Stomach (tissue), 4 donors: ENCODE measurements around the gene M1AP.

Experiments
- EP300 ChIP-seq: sonication (generic); formaldehyde crosslinking; IDR thresholded peaks from one replicate; pipeline ENCODE4 v1.6.1; 2017; ENCODE audit warnings: antibody characterized with exemption
- POLR2A ChIP-seq, 4 donors: fragments of 450-650 bp; IDR thresholded peaks; one replicate each; pipeline ENCODE4 v1.6.1; 2016; ENCODE audit warnings: antibody characterized with exemption in 4 of 4, control low read depth in 2 of 4, mild to moderate bottlenecking in 1 of 4, moderate library complexity in 1 of 4
- POLR2AphosphoS5 ChIP-seq, 3 donors: sonication (generic); formaldehyde crosslinking; IDR thresholded peaks; one replicate each; pipeline ENCODE4 v1.6.1; 2016; ENCODE audit warnings: antibody characterized with exemption in 3 of 3
- TF ChIP-seq, protein P1 (sequence below), 7 experiments: fragments of 450-650 bp in 4 of 7; fragments of 200-600 bp in 3 of 7; sonication (generic) in 3 of 7; IDR thresholded peaks; one replicate each; pipeline ENCODE4 v1.5.1; 2016 to 2019; ENCODE audit warnings: antibody characterized with exemption in 7 of 7, control low read depth in 2 of 7, mild to moderate bottlenecking in 1 of 7

DNA sequence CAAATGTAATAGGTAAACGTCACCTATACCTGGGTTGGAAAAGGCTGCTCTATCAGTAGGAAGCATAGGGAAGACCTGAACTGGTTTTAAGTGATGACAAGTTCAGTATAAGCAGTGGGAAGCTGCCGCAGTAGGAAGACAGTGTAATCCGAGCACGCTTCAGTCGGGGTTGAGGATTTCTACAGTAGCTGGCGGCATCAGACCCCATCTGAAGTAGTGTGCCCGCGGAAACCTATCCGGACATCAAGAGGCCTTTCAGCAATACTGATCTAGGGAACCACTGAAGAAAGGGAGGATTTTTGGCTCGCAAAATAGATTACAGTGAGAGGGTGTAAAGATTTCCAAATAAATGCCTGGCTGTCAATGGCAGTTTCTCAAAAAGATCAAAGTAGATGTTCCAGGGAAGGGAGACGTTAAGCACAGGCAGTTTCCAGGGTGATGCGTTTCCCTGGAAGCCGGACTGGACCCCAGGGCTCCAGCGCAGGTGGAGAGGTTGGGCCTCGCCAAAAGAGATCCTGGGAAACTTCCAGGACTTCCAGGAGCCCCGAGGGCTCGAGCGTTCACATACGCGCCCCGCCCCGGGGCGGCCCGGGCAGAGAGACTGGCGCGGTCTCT is 99.7 kb downstream of the M1AP start:
- TF ChIP-seq, protein P1, sequence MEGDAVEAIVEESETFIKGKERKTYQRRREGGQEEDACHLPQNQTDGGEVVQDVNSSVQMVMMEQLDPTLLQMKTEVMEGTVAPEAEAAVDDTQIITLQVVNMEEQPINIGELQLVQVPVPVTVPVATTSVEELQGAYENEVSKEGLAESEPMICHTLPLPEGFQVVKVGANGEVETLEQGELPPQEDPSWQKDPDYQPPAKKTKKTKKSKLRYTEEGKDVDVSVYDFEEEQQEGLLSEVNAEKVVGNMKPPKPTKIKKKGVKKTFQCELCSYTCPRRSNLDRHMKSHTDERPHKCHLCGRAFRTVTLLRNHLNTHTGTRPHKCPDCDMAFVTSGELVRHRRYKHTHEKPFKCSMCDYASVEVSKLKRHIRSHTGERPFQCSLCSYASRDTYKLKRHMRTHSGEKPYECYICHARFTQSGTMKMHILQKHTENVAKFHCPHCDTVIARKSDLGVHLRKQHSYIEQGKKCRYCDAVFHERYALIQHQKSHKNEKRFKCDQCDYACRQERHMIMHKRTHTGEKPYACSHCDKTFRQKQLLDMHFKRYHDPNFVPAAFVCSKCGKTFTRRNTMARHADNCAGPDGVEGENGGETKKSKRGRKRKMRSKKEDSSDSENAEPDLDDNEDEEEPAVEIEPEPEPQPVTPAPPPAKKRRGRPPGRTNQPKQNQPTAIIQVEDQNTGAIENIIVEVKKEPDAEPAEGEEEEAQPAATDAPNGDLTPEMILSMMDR (IDR thresholded peaks at IDR 0.05), result no peak
- TF ChIP-seq POLR2AphosphoS5 (IDR thresholded peaks at IDR 0.05) (no peak), EP300 (no peak), POLR2A (IDR thresholded peaks at IDR 0.05) (no peak)
